ENCODE results near the gene TMEM54.
"Not testable (repeated sequence)": the region's sequence is repeated elsewhere in the genome, so short reads cannot be mapped to it uniquely, and the experiment has no call there.

GRCh38 chr1:32905588-32905987 lies 4.4 kb upstream of the TMEM54 start:
- not testable (repeated sequence) for TF ChIP-seq CTCF (IDR thresholded peaks at IDR 0.05; ENCODE audit: low read depth, low read length, missing input control); GABPA (IDR thresholded peaks at IDR 0.05 in 1 of 2, conservative IDR thresholded peaks at IDR 0.05 in 1 of 2); RXRA (IDR thresholded peaks at IDR 0.05); SP1 (IDR thresholded peaks at IDR 0.05); YY1 (IDR thresholded peaks at IDR 0.05); TAF1 (conservative IDR thresholded peaks at IDR 0.05); RAD21 (IDR thresholded peaks at IDR 0.05); REST (IDR thresholded peaks at IDR 0.05); FOXA2 (IDR thresholded peaks at IDR 0.05); ATF3 (IDR thresholded peaks at IDR 0.05)
